ENCODE results near the gene CST11.

CST11 gene

DNA sequence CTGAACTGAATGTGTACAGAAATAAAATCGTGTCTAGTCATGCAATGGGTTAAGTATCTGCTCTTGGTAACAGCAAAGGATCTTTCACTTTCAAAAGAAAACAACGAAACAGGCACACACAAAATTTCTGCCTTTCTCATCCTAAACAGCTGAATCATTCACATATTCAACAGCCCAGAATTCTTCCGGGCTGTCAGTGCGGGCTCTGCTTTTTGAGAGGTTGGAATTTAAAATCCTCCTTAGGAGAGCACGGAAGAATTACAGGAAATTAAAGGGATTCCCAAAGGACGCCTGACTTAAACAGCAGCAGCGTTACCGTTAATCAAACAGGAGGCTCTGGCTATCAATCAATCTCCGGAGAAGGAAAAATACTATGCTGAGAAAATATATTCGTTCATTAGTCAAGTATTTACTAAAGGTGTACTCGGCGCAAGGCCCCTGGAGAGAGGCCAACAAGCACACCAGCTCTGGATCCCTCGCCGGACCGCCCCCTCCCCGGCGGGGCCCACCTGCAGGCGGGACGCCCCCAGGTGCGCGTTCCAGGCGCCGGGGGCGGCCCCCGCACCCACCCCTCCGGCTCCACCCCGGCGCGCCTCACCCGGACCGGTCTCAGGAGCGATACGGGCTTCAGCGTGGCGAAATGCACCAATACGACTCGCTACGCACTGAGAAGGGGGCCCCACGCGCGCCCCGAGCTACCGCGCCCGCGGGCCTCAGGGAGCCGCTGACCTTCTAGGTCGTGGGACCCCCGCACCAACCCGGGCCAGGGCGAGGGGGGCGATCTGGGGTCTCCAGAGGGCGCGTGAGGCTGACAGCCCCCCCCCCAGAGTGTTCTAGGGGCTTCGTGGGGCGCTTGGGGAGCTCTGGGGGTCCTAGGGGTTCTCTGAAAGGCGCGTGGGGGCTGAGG lies 32.4 kb downstream of the CST11 start:
- DNase-seq: no peak

DNA sequence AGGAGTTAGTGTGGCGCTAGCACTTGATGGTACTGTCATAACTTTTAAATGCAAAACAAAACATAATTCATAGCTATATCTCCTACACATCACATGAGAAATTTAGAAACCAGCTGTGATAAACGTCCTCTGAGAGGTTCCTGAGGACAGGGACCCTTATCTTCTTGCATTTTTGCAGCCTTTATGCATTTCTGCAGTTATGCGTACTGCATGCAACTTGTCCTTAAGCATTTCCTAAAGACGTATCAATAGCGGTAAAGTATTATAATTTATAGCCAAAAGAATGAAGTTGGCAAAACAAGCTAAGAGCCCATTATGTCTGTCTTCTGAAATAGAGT lies 33.0 kb downstream of the CST11 start:
- DNase-seq: no peak

DNA sequence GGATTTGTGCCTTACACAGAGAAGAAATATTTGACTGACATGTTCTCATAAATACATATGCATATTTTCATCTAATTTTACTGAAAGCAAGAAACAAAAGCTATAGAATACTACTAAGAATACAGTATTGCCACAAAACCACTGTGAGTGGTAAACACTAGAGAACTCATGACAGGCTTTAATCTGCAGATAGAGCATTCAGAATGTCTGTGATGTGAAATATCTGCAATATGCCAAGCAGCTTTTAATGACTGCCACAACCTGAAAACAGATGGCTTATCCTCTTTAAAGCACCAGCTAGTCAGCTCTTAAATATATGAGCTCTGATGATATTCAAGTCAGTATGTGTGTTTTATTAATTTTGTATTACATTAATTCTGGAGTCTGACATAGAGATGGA lies 34.8 kb downstream of the CST11 start:
- no peak for DNase-seq

DNA sequence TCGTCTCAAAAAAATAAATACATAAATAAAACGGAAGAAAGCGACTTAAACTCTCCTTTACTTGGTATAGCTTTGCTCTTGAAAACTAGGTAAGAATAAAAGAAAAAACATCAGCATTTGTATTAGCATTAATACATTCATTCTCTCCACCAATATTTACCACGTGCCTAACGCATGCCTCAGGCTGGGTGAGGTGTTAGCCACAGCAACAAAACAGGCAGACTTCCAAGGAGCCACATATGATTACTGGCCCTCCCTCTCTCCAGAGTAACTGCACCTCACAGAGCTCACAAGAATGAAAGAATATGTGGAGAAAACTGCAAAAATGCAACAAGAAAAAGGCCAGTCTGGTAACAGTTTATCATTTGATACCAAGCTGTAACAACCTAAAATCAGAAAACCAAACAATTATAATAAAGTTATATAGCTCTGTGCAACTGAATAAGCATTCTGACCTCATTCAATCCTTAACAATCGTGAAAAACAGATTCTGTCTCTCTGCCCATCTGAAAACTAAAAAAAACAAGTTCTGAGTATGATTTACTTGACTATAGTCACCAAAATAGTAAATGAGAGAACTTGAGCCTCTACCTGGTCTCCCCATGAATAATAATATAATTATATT lies 36.6 kb downstream of the CST11 start:
- no peak for DNase-seq

DNA sequence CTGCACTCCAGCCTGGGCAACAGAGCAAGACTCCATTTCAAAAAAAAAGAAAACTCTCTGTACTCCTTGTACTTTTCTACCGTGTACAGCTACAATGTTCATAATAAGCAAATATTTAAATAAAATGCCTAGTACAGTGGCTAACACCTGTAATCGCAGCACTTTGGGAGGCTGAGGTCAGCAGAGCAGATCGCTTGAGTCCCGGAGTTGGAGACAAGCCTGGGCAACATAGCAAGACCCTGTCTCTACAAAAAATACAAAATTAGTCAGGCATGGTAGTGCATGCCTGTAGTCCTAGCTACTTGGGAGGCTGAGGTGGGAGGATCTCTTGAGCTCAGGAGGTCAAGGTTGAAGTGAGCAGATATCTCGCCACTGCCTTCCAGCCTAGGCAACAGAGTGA lies 37.1 kb downstream of the CST11 start:
- no peak for DNase-seq

DNA sequence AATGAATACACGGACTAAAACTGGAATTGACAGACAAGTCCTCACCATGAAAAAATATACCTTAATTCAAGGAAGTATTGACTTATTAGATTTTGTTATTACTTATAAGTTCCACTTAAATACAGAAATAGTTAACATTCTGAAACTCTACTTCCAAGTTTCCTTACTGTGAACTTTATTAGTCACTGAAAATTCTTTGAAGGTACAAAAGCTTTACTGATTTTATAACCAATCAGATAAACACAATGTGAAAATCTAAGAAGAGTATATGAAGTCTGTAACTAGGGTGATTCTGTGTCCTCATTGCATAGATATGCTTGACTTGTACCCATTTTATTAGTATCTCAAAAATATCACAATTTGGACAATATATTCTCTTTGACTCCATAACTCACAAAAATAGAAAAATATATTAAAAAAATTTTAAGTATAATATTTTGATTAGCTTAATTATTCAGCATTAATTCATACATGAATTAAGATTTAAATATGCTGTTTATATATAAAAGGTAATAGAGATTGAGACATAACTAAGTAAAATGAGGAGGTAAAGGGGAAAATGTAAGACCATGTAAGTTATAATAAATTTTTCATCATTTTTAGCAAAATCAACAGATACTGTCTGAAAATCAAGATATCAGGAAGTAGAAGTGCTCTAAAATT lies 38.0 kb downstream of the CST11 start:
- DNase-seq: no peak

DNA sequence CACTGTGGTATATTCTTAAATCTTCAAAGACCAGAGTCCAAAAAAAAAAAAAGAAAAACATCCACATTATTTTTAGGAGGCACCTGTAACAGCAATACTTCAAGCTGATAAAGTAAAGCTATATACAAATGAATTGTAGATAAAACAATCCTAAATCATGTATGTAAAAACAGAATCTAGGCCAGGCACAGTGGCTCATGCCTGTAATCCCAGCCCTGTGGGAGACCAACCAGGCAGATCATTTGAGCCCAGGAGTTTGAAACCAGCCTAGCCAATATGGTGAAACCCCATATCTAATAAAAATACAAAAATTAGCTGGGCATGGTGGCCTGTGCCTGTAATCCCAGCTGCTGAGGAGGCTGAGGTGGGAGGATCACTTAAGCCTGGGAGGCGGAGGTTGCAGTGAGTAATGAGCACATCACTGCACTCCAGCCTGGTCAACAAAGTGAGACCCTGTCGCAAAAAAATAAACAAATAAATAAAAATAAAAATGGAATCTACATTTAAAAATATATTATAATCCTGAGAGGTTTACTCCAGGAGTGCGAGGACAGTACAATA lies 38.7 kb downstream of the CST11 start:
- no peak for DNase-seq

DNA sequence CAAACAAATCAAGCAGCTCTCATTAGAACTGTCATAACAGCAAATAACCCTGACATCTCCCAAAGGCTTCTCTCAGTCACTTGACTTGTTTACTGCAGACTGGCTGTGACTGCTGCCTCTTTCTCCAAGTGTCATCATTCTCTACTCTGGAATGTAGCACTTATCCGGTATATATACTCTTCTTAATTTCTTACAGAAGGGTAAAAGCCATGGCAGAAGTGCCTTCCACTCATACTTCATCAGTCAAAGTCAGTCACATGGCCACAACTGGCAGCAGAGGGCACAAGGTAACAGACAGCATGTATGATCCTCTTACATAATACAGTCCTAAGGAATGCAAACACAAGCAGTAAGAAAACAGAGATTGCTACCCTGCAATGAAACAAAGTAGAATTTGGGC lies 40.6 kb downstream of the CST11 start:
- no peak for DNase-seq

DNA sequence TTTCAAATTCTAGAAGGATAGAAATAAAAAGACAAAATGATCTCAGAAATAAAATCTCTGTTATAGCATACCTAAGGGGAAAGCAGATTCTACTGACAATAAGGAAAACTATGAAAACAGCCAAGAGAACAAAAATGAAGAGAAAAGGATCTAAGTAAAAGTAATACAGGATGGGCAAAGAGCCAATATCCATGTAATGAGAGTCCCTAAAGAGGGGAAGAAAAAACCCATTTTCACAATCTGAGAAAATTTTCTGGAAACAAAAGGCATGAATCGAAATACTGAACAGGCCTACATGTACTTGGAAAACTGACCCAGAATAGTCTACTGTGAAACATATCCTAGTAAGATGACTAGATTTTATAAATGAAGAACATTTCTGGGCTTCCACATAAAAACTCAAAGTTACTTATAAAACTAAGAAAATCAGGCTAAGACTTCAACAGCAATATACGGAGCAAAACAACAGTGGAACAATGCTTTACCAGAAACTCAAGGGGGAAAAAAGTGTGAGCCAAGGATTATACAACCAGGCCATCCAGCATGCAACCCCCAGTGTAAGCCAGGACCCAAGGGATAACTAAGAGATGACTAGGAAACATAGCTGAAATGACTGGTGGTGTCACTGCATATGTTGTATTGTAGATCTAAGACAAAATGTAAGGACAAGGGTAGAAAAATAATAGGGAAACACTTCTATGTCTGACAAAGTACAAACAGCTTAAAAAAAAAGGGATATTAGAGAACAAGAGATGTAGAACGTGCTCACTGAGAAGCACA lies 41.6 kb downstream of the CST11 start:
- DNase-seq: no peak

DNA sequence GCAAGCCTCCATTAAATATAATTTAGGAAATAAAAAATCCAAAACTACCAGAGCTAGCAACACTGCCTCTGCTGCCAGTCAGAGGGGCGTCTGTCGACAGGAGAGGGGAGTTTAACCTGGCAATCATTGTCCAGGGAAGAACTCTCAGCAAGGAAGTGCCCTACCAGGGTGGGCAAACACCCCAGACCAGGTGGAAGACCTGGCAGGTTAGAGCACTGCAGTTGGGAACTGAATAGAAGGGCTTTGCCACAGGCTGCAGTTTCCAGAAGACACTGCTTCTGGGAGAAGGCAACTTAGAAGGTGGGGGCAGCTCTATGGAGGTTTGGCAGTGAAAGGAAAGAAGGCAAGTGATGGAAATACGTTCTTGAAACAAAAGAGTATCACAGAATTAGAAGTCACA lies 42.9 kb downstream of the CST11 start:
- no peak for DNase-seq

DNA sequence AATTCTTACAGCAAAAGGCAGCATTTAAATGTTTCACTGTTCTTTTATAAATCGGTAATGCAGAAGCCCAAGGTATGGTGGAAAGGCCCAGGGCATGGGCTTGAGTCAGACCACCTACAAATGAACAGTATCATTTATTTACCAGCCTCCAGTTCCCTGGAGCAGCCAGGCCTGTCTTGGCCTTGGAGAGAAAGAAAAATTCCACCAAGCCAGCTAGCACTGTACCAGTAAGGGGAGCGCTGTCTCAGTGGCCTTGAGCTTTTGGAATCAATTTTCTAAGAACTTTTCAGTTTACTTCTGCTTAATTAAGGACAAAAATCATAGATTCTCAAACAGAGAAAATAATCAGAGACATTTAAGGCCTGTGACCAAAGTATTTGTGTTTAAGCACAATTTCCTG lies 43.7 kb downstream of the CST11 start:
- DNase-seq: no peak

DNA sequence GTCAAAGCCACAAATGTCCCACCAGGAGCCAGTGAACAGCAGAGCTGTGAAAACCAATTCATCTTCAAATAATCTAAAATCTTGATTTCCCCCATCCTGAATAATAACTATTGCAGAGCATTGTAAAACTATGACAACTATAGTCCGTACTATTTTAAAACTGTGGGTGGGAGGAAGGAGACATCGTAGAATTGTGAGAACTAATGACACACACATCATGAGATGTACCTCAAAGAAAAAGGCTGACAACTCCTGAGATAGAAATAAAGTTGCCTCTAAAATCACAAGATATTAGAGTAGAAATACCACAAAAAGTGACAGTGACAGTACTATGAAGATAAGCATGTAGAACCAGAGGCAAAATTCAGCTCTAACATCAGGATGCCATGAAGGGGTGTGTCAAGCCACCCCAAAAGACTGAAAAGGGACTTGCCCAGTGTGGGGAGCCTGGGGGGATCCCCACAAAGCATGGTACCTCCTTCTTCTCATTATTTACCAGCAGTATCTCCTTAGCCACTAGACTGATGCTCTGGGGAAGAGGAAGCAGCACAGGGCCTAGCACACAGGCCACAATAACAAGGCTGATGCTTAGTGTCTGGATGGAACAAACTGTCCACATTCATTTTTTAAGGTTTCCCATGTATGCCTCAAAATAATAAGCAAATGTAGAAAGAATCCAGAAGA lies 44.8 kb downstream of the CST11 start:
- no peak for DNase-seq

DNA sequence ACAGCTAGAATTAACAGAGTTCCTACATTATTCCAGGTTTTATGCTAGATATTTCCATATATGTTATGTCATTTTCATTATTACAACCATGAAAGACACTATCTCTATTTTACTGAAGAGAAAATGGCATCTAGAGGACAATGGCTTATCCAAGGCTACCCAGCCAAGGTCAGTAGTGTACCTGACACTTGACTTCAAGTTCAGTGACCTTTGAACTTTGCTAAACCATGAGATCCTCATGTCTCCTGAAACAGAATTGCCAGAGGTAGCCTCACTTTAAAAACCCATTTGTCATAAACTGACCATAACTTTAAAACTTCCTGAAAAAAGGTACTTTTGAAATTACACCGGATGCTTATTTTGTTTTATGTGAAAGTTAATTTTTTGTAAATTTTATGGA lies 45.8 kb downstream of the CST11 start:
- DNase-seq: no peak

DNA sequence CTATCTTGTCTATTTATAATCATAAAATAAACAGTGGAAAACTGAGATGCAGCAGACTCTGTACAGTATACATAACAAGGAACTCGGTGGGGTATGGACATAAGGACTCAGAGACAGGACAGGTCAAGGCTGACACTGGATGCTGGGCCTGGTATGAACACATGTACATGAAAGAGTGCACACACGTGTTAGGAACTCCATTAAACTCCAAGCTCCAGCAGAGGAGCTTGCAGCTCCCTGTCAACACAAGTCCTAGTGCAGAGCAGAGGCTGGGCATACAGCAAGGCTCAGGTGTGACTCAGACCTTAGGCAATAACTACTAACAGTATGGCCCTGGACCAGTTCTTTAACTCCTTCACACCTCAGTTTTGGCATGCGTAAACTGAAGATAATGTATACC lies 48.5 kb downstream of the CST11 start:
- DNase-seq: no peak

DNA sequence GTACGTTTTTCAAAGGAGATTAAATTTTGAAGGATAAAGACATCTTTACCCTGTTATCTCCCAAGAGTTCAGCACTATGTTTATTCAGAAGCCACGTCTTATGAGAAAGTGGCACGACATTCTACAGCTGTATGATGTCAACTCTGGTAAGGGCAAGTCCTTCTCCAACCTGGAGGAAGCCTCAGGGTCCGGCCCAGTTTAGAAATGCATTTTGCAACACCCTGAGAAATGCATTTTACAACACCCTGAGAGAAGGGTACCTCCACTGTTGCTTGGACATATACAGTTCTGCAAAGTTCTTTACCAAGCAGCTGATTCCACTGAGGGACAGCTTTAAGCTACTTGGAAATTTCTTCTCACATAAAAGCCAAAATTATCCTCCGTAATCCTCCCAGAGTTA lies 48.9 kb downstream of the CST11 start:
- no peak for DNase-seq

DNA sequence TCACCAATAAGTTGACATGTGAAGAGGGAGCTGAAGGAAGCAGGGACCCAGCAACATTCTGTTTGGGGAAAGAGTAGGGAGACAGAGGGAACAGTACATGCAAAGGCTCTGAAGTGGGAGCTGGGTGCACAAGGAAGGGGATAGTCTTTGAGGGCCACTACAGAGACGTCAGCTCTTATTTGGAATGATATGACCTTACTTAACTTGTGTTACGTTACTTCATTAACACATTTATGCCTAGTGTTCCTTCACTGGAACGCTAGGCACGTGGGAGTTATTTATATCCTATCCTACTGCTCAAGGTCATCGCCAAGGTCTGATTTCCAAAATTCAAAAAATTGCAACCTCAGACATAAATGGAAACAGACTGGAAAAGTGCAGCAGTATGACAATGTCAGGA lies 51.6 kb downstream of the CST11 start:
- no peak for DNase-seq

All from NCI-H2107 (cell line).